OCI-LY7 (cell line): Measurements from ENCODE around the gene MED13. TPM values are rescaled to one million over a fixed set of nuclear protein-coding genes. Genes with fewer than 3 reads are reported as not detected.

Source experiments
- BruUV-seq: library from RNA; stranded (reverse); fragments of 400-500 nt; replicated peaks from 2 replicates; lab custom pipeline; 2021; lab: Mats Ljungman, UMichigan
- CTCF ChIA-PET: fragments of 300-600 bp; sonication (Branson Sonifier 250); formaldehyde crosslinking; loops from one replicate; lab custom pipeline; 2022; ENCODE audit warnings: antibody characterized with exemption; ENCODE audit not compliant: unreplicated experiment; lab: Charles Lee
- POLR2A ChIA-PET: fragments of 300-600 bp; sonication (Branson Sonifier 250); formaldehyde crosslinking; loops from one replicate; lab custom pipeline; 2022; ENCODE audit warnings: antibody characterized with exemption; lab: Charles Lee
- DNase-seq: peaks from one replicate; pipeline ENCODE4 v3.0.0-alpha.2; 2015; ENCODE audit warnings: low spot score
- H2AFZ ChIP-seq: fragments of 200-600 bp; sonication (generic), shearing (Covaris generic); 2 replicates; pipeline ENCODE4 v1.6.1; 2014; ENCODE audit warnings: mild to moderate bottlenecking, antibody characterized with exemption, low read length, moderate library complexity
- H3K27ac ChIP-seq: fragments of 200-600 bp; sonication (generic); 2 replicates; pipeline ENCODE4 v1.5.1; 2014; ENCODE audit warnings: mixed run types, low read depth, mild to moderate bottlenecking, moderate library complexity, low read length, inconsistent platforms; ENCODE audit not compliant: poor library complexity, severe bottlenecking
- H3K36me3 ChIP-seq: fragments of 200-600 bp; sonication (generic); 2 replicates; pipeline ENCODE4 v1.6.1; 2014; ENCODE audit warnings: mild to moderate bottlenecking, antibody characterized with exemption, low read length, moderate library complexity, mixed read lengths; ENCODE audit not compliant: insufficient read depth
- H3K4me1 ChIP-seq: fragments of 200-600 bp; sonication (generic); 2 replicates; pipeline ENCODE4 v1.5.1; 2014; ENCODE audit warnings: mild to moderate bottlenecking, low read length; ENCODE audit not compliant: insufficient read depth, poor library complexity, severe bottlenecking
- H3K4me2 ChIP-seq: fragments of 200-600 bp; sonication (generic); 2 replicates; pipeline ENCODE4 v1.6.1; 2014; ENCODE audit warnings: mild to moderate bottlenecking, low read length
- H3K4me3 ChIP-seq: fragments of 200-600 bp; sonication (generic); 2 replicates; pipeline ENCODE4 v1.5.1; 2014; ENCODE audit warnings: mild to moderate bottlenecking, low read depth, low read length; ENCODE audit not compliant: poor library complexity, severe bottlenecking
- H3K79me2 ChIP-seq: fragments of 200-600 bp; sonication (generic); 2 replicates; pipeline ENCODE4 v1.6.1; 2016; ENCODE audit warnings: low read depth, mild to moderate bottlenecking, low read length, moderate library complexity, mixed read lengths; ENCODE audit not compliant: insufficient read depth
- H3K9me2 ChIP-seq: fragments of 200-600 bp; sonication (generic); 2 replicates; pipeline ENCODE4 v1.6.1; 2016; ENCODE audit warnings: mild to moderate bottlenecking, low read length, mixed read lengths; ENCODE audit not compliant: insufficient read depth
- H3K9me3 ChIP-seq: fragments of 200-600 bp; sonication (generic); 2 replicates; pipeline ENCODE4 v1.6.1; 2014; ENCODE audit warnings: mild to moderate bottlenecking, mixed run types, low read length, mixed read lengths
- H4K20me1 ChIP-seq: fragments of 200-600 bp; sonication (generic); 2 replicates; pipeline ENCODE4 v1.6.1; 2014; ENCODE audit warnings: mild to moderate bottlenecking, antibody characterized with exemption, low read length, moderate library complexity, mixed read lengths; ENCODE audit not compliant: insufficient read depth
- EZH2phosphoT487 ChIP-seq: fragments of 200-600 bp; sonication (generic); IDR thresholded peaks from 2 replicates; pipeline ENCODE4 v1.6.1; 2018; ENCODE audit warnings: low read depth, borderline replicate concordance, mild to moderate bottlenecking, mixed run types, antibody characterized with exemption, low read length, moderate library complexity, mixed read lengths
- intact Hi-C: fragments of 100-400 bp; cut with micrococcal nuclease; formaldehyde crosslinking; loops from one replicate; pipeline ENCODE4 v1.10.0; 2022; ENCODE audit not compliant: unreplicated experiment
- total RNA-seq, 2 experiments: library from RNA; depleted of rRNA in 1 of 2; stranded (reverse); fragments of >200 nt in 1 of 2; shearing (Covaris generic) in 1 of 2; gene quantifications; 2 replicates each; pipeline ENCODE4 v1.2.3, GENCODE V29; 2014 to 2022
- TF ChIP-seq, protein P1 (sequence below): fragments of 200-600 bp; sonication (generic); conservative IDR thresholded peaks from 2 replicates; pipeline ENCODE4 v1.5.1; 2014; ENCODE audit warnings: mild to moderate bottlenecking, antibody characterized with exemption, low read length, moderate library complexity, mixed read lengths

Gene MED13
- total RNA-seq, 2 experiments from 2014 or later: 42.3 to 70.8 TPM

- DNase-seq: peak; percentile 72
- H3K4me2 ChIP-seq: no peak overlapping the region
- no peaks in the 10 kb centered on the region for H4K20me1 ChIP-seq
- no peaks in the 10 kb centered on the region for H3K9me2 ChIP-seq
- no peaks in the 10 kb centered on the region for H3K4me1 ChIP-seq
- H3K9me3 ChIP-seq: no peaks in the 10 kb centered on the region
- ChIA-PET CTCF (interaction anchor here (0.6 to 1.1 kb wide), 3 partner anchors 19 to 129 kb away, joined by 3 read pairs; no protein-coding TSS in a partner anchor), POLR2A (interaction anchor here (0.5 kb wide), 2 partner anchors 150 to 1466 kb away, joined by 4 read pairs; no protein-coding TSS in a partner anchor)
- TF ChIP-seq EZH2phosphoT487: no peak
- TF ChIP-seq, protein P1, sequence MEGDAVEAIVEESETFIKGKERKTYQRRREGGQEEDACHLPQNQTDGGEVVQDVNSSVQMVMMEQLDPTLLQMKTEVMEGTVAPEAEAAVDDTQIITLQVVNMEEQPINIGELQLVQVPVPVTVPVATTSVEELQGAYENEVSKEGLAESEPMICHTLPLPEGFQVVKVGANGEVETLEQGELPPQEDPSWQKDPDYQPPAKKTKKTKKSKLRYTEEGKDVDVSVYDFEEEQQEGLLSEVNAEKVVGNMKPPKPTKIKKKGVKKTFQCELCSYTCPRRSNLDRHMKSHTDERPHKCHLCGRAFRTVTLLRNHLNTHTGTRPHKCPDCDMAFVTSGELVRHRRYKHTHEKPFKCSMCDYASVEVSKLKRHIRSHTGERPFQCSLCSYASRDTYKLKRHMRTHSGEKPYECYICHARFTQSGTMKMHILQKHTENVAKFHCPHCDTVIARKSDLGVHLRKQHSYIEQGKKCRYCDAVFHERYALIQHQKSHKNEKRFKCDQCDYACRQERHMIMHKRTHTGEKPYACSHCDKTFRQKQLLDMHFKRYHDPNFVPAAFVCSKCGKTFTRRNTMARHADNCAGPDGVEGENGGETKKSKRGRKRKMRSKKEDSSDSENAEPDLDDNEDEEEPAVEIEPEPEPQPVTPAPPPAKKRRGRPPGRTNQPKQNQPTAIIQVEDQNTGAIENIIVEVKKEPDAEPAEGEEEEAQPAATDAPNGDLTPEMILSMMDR: peak; percentile 87
- no peaks in the 10 kb centered on the region for H3K79me2 ChIP-seq
- no peak overlapping the region for H3K4me3 ChIP-seq
- H2AFZ ChIP-seq: no peak overlapping the region
- no peaks in the 10 kb centered on the region for H3K36me3 ChIP-seq
- H3K27ac ChIP-seq: no peak overlapping the region
- intact Hi-C loops: loop anchor here (1.0 kb wide), 2 partner anchors 473 to 697 kb away; no protein-coding TSS in a partner anchor
- BruUV-seq: no TSS peak
Observed at GRCh38 chr17:62109378-62109902, 44.4 kb upstream of the MED13 start.

- CTCF ChIA-PET: no interaction called here
- BruUV-seq: no TSS peak
- no peak overlapping the region for H3K4me3 ChIP-seq
- DNase-seq: no peak
- no peaks in the 10 kb centered on the region for H4K20me1 ChIP-seq
- H3K36me3 ChIP-seq: no peaks in the 10 kb centered on the region
- H3K79me2 ChIP-seq: no peaks in the 10 kb centered on the region
- no peak overlapping the region for H3K27ac ChIP-seq
- no peak overlapping the region for H2AFZ ChIP-seq
- H3K9me3 ChIP-seq: no peaks in the 10 kb centered on the region
- no peaks in the 10 kb centered on the region for H3K4me1 ChIP-seq
- POLR2A ChIA-PET: interaction anchor here (1.0 kb wide), 1 partner anchor 202 kb away, joined by 3 read pairs; no protein-coding TSS in a partner anchor
- H3K9me2 ChIP-seq: no peaks in the 10 kb centered on the region
- H3K4me2 ChIP-seq: no peak overlapping the region
- TF ChIP-seq, protein P1: no peak
- TF ChIP-seq EZH2phosphoT487: no peak
- intact Hi-C loops: no loop called here
Observed at GRCh38 chr17:62105861-62106260, 40.8 kb upstream of the MED13 start.

GRCh38 chr17:62105357-62105756, 40.3 kb upstream of the MED13 start:
- POLR2A ChIA-PET: no interaction called here
- Histone ChIP-seq H3K4me3 (no peak overlapping the region), H2AFZ (no peak overlapping the region), H3K9me3 (no peaks in the 10 kb centered on the region), H3K79me2 (no peaks in the 10 kb centered on the region), H3K4me1 (no peaks in the 10 kb centered on the region), H4K20me1 (no peaks in the 10 kb centered on the region), H3K27ac (no peak overlapping the region), H3K9me2 (no peaks in the 10 kb centered on the region), H3K36me3 (no peaks in the 10 kb centered on the region), H3K4me2 (no peak overlapping the region)
- no TSS peak for BruUV-seq
- CTCF ChIA-PET: no interaction called here
- intact Hi-C loops: no loop called here
- DNase-seq: no peak
- TF ChIP-seq EZH2phosphoT487: no peak
- TF ChIP-seq, protein P1: no peak
